ENCODE results near the gene SUN2.
A peak's percentile ranks its signal among the peaks of the same experiment; 100 is the strongest.

Gene SUN2

DNA sequence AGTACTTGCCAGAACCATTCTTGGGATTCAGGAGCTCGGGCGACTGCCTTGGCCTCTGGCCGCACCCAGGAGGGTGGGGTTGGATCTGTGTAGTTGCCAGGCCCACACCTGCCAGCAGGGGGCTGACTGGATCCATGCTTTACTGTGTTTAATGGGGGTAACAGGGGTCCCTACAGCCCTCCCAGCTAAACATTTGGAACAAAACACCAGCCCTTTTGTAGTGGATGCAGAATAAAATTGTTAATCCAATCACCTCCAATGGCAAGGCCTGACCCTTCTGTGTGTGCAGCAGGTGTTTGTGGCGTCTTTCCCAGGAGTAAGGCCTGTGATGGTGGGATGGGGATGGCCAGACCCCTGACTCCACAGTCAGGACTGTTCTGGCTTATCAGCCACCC lies 22.5 kb downstream of the SUN2 start:
- Histone ChIP-seq H3K36me3 (replicated peaks; ENCODE audit: insufficient read depth, low read length) (peaks cover 8% of the 10 kb centered on the region; the same call in 1 of the 2 replicates), H3K4me2 (ENCODE audit: low read depth, low read length) (no peak overlapping the region), H3K4me3 (ENCODE audit: low read length) (no peak overlapping the region), H3K9me2 (replicated peaks; ENCODE audit: insufficient read depth, low read length) (no peaks in the 10 kb centered on the region), H3K27ac (ENCODE audit: low read length) (no peak overlapping the region), H3K9ac (ENCODE audit: low read length) (no peak overlapping the region), H3K27me3 (replicated peaks; ENCODE audit: insufficient read depth, low read length) (no peaks in the 10 kb centered on the region), H3F3A (ENCODE audit: insufficient read depth, low read length) (peaks cover 51% of the 10 kb centered on the region), H2AFZ (ENCODE audit: low read length) (no peak overlapping the region), H4K20me1 (ENCODE audit: insufficient read depth, low read length) (no peaks in the 10 kb centered on the region), H3K79me2 (ENCODE audit: low read length) (peaks cover 15% of the 10 kb centered on the region), H3K4me1 (ENCODE audit: low read length) (peaks cover 7% of the 10 kb centered on the region; the same call in 1 of the 2 replicates), H3K9me3 (replicated peaks; ENCODE audit: insufficient read depth, low read length) (no peaks in the 10 kb centered on the region)
- TF ChIP-seq EZH2phosphoT487 (IDR thresholded peaks at IDR 0.05; ENCODE audit: low read length) (no peak), EZH2 (optimal IDR thresholded peaks at IDR 0.05; ENCODE audit: low read depth, low read length) (no peak), CTCF (IDR thresholded peaks at IDR 0.05; ENCODE audit: low read length) (peak; percentile 75)
- peak; percentile 19 for DNase-seq

DNA sequence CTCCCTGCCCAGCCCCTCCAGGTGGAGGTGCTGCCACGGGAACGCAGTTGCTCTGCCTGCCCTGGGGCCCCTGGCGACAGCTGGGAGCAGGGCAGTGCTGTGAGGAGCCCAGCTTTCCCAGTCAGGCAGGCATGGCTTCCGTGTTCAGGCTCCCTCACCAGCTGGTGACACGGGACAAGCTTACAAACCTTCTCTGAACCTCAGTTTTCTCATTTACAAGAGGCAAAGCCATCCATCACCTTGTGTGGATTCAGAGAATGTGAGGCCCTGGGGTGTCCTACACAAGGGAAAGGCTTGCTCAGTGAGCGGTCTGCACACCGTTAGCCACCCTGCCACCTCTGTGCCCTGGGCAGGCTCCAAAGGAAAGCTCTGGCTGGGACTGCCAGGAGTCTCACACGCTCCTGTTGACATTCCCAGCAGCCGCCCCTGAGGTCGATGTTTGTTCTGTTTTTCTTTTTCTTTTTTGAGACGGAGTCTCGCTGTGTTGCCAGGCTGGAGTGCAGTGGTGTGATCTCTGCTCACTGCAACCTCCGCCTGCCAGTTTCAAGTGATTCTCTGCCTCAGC lies 23.5 kb downstream of the SUN2 start:
- Histone ChIP-seq H3K4me1 (ENCODE audit: low read length) (peaks cover 7% of the 10 kb centered on the region; the same call in 1 of the 2 replicates), H3K9ac (ENCODE audit: low read length) (no peak overlapping the region), H3K4me3 (ENCODE audit: low read length) (no peak overlapping the region), H4K20me1 (ENCODE audit: insufficient read depth, low read length) (no peaks in the 10 kb centered on the region), H3K4me2 (ENCODE audit: low read depth, low read length) (no peak overlapping the region), H3K9me2 (replicated peaks; ENCODE audit: insufficient read depth, low read length) (no peaks in the 10 kb centered on the region), H3K27ac (ENCODE audit: low read length) (no peak overlapping the region), H3K9me3 (replicated peaks; ENCODE audit: insufficient read depth, low read length) (no peaks in the 10 kb centered on the region), H3F3A (ENCODE audit: insufficient read depth, low read length) (peaks cover 44% of the 10 kb centered on the region), H3K36me3 (replicated peaks; ENCODE audit: insufficient read depth, low read length) (no peaks in the 10 kb centered on the region; the same call in 1 of the 2 replicates), H3K27me3 (replicated peaks; ENCODE audit: insufficient read depth, low read length) (no peaks in the 10 kb centered on the region), H3K79me2 (ENCODE audit: low read length) (peaks cover 13% of the 10 kb centered on the region; the same call in 1 of the 2 replicates), H2AFZ (ENCODE audit: low read length) (no peak overlapping the region)
- DNase-seq: peak; percentile 5
- TF ChIP-seq CTCF (IDR thresholded peaks at IDR 0.05; ENCODE audit: low read length) (no peak), EZH2 (optimal IDR thresholded peaks at IDR 0.05; ENCODE audit: low read depth, low read length) (no peak), EZH2phosphoT487 (IDR thresholded peaks at IDR 0.05; ENCODE audit: low read length) (no peak)

DNA sequence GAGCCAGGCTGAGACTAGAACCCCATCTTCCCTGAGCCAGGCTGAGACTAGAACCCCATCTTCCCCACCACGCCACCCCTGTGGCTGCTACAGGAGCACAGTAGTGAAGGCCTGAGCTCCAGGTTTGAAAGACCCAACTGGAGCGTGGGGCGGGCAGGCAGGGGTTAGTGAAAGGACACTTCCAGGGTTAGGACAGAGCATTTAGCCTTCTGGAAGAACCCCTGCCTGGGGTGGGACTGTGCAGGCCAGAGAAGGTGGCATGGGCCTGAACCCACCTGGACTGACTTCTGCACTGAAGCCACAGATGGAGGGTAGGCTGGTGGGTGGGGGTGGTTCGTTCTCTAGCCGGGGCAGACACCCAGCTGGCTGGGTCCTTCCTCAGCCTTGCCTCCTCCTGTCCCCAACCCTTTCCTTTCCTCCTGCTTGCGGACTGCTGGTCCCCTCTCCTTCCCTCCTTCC lies 24.1 kb downstream of the SUN2 start:
- Histone ChIP-seq H2AFZ (ENCODE audit: low read length) (no peak overlapping the region), H3K9me3 (replicated peaks; ENCODE audit: insufficient read depth, low read length) (no peaks in the 10 kb centered on the region), H3F3A (ENCODE audit: insufficient read depth, low read length) (peaks cover 38% of the 10 kb centered on the region), H3K4me2 (ENCODE audit: low read depth, low read length) (no peak overlapping the region), H3K4me3 (ENCODE audit: low read length) (no peak overlapping the region), H3K27ac (ENCODE audit: low read length) (no peak overlapping the region), H3K36me3 (replicated peaks; ENCODE audit: insufficient read depth, low read length) (peaks cover 2% of the 10 kb centered on the region; the same call in 1 of the 2 replicates), H3K9ac (ENCODE audit: low read length) (no peak overlapping the region), H3K27me3 (replicated peaks; ENCODE audit: insufficient read depth, low read length) (no peaks in the 10 kb centered on the region), H3K4me1 (ENCODE audit: low read length) (peaks cover 7% of the 10 kb centered on the region; the same call in 1 of the 2 replicates), H3K79me2 (ENCODE audit: low read length) (peaks cover 18% of the 10 kb centered on the region; the same call in 1 of the 2 replicates), H3K9me2 (replicated peaks; ENCODE audit: insufficient read depth, low read length) (no peaks in the 10 kb centered on the region), H4K20me1 (ENCODE audit: insufficient read depth, low read length) (no peaks in the 10 kb centered on the region)
- TF ChIP-seq CTCF (IDR thresholded peaks at IDR 0.05; ENCODE audit: low read length): no peak
- no peak for DNase-seq

All from MM.1S (cell line).